H9 (cell line): ENCODE results near the gene TNPO3. TPM values are rescaled to one million over a fixed set of nuclear protein-coding genes. Genes with fewer than 3 reads are reported as not detected.
"Not testable (repeated sequence)": the region's sequence is repeated elsewhere in the genome, so short reads cannot be mapped to it uniquely, and the experiment has no call there.

ENCODE experiments used
- DNase-seq: peaks from one replicate; pipeline ENCODE4 v3.0.0-alpha.2; 2017
- H2AFZ ChIP-seq: one replicate; pipeline ENCODE4 v1.6.1; 2013; ENCODE audit warnings: mild to moderate bottlenecking, low read length, control low read depth, moderate library complexity
- H2AK5ac ChIP-seq: 2 replicates; pipeline ENCODE4 v1.6.1; 2013; ENCODE audit warnings: low read length, control low read depth, mixed read lengths; ENCODE audit not compliant: insufficient read length
- H2BK120ac ChIP-seq: one replicate; pipeline ENCODE4 v1.6.1; 2013; ENCODE audit warnings: low read depth, mild to moderate bottlenecking, low read length, control low read depth, inconsistent platforms; ENCODE audit not compliant: poor library complexity, severe bottlenecking
- H2BK12ac ChIP-seq: 2 replicates; pipeline ENCODE4 v1.6.1; 2013; ENCODE audit warnings: low read length, control low read depth, mixed read lengths, low read depth; ENCODE audit not compliant: insufficient read length
- H2BK15ac ChIP-seq: 2 replicates; pipeline ENCODE4 v1.6.1; 2013; ENCODE audit warnings: low read depth, low read length, control low read depth
- H2BK20ac ChIP-seq: one replicate; pipeline ENCODE4 v1.6.1; 2013; ENCODE audit warnings: low read depth, mild to moderate bottlenecking, low read length, control low read depth, inconsistent platforms; ENCODE audit not compliant: poor library complexity, severe bottlenecking
- H2BK5ac ChIP-seq: 2 replicates; pipeline ENCODE4 v1.6.1; 2013; ENCODE audit warnings: low read length, control low read depth, mixed read lengths; ENCODE audit not compliant: insufficient read length
- H3K14ac ChIP-seq: 2 replicates; pipeline ENCODE4 v1.6.1; 2013; ENCODE audit warnings: low read length, control low read depth; ENCODE audit not compliant: insufficient read depth
- H3K18ac ChIP-seq: 2 replicates; pipeline ENCODE4 v1.6.1; 2013; ENCODE audit warnings: low read depth, mild to moderate bottlenecking, mixed read lengths, low read length, control low read depth; ENCODE audit not compliant: insufficient read length
- H3K23ac ChIP-seq: 2 replicates; pipeline ENCODE4 v1.6.1; 2013; ENCODE audit warnings: low read length, control low read depth, mixed read lengths, low read depth; ENCODE audit not compliant: insufficient read length
- H3K23me2 ChIP-seq: 2 replicates; pipeline ENCODE4 v1.6.1; 2013; ENCODE audit warnings: low read depth, mild to moderate bottlenecking, mixed read lengths, low read length, control low read depth; ENCODE audit not compliant: insufficient read length, poor library complexity, severe bottlenecking
- H3K27ac ChIP-seq: 2 replicates; pipeline ENCODE4 v1.5.1; 2013; ENCODE audit warnings: low read length, control low read depth, mixed read lengths, low read depth; ENCODE audit not compliant: insufficient read length
- H3K27me3 ChIP-seq: 2 replicates; pipeline ENCODE4 v1.6.1; 2013; ENCODE audit warnings: low read length, control low read depth, inconsistent platforms; ENCODE audit not compliant: insufficient read depth
- H3K4ac ChIP-seq: 2 replicates; pipeline ENCODE4 v1.6.1; 2013; ENCODE audit warnings: low read depth, mild to moderate bottlenecking, control low read depth, inconsistent platforms, low read length, moderate library complexity
- H3K4me1 ChIP-seq: 2 replicates; pipeline ENCODE4 v1.6.1; 2013; ENCODE audit warnings: low read length, control low read depth, inconsistent platforms; ENCODE audit not compliant: insufficient read depth
- H3K4me2 ChIP-seq: 2 replicates; pipeline ENCODE4 v1.6.1; 2013; ENCODE audit warnings: low read length, control low read depth, mixed read lengths; ENCODE audit not compliant: insufficient read length, insufficient read depth
- H3K56ac ChIP-seq: 2 replicates; pipeline ENCODE4 v1.6.1; 2013; ENCODE audit warnings: low read depth, mild to moderate bottlenecking, mixed read lengths, low read length, control low read depth; ENCODE audit not compliant: insufficient read length
- H3K79me1 ChIP-seq: 2 replicates; pipeline ENCODE4 v1.6.1; 2013; ENCODE audit warnings: low read depth, mild to moderate bottlenecking, moderate library complexity, low read length, control low read depth, inconsistent platforms; ENCODE audit not compliant: insufficient read depth, poor library complexity, severe bottlenecking
- H3K79me2 ChIP-seq: 2 replicates; pipeline ENCODE4 v1.6.1; 2013; ENCODE audit warnings: low read length, control low read depth, inconsistent platforms; ENCODE audit not compliant: insufficient read depth
- H3K9ac ChIP-seq: 2 replicates; pipeline ENCODE4 v1.6.1; 2013; ENCODE audit warnings: low read length, control low read depth, mixed read lengths; ENCODE audit not compliant: insufficient read length; ENCODE audit errors: extremely low read depth
- H3K9me3 ChIP-seq: one replicate; pipeline ENCODE4 v1.6.1; 2013; ENCODE audit warnings: low read depth, low read length, inconsistent platforms; ENCODE audit not compliant: control insufficient read depth
- H3T11ph ChIP-seq: one replicate; pipeline ENCODE4 v1.6.1; 2013; ENCODE audit warnings: mild to moderate bottlenecking, low read length, control low read depth, inconsistent platforms
- H4K20me1 ChIP-seq: one replicate; pipeline ENCODE4 v1.6.1; 2013; ENCODE audit not compliant: control insufficient read depth, insufficient read length, insufficient read depth
- H4K5ac ChIP-seq: 2 replicates; pipeline ENCODE4 v1.6.1; 2013; ENCODE audit warnings: low read depth, mild to moderate bottlenecking, mixed read lengths, low read length, control low read depth; ENCODE audit not compliant: insufficient read length
- H4K8ac ChIP-seq: replicated peaks from 2 replicates; pipeline ENCODE4 v1.6.1; 2013; ENCODE audit warnings: low read length, control low read depth, mixed read lengths, low read depth; ENCODE audit not compliant: insufficient read length
- H4K91ac ChIP-seq: 2 replicates; pipeline ENCODE4 v1.6.1; 2013; ENCODE audit warnings: low read depth, mild to moderate bottlenecking, moderate library complexity, mixed read lengths, low read length, control low read depth; ENCODE audit not compliant: insufficient read length
- H3K27ac Mint-ChIP-seq, 3 experiments: 2 replicates in 2 of 3; 3 replicates in 1 of 3; pipeline ENCODE4 v1.8.0; 2020 to 2021; ENCODE audit warnings: mixed read lengths in 3 of 3, mild to moderate bottlenecking in 1 of 3, moderate library complexity in 1 of 3
- H3K27me3 Mint-ChIP-seq: 2 replicates; pipeline ENCODE4 v1.8.0; 2021; ENCODE audit warnings: low read depth, mild to moderate bottlenecking, moderate library complexity, mixed read lengths
- H3K36me3 Mint-ChIP-seq, 3 experiments: 2 replicates in 2 of 3; 3 replicates in 1 of 3; pipeline ENCODE4 v1.8.0; 2020 to 2021; ENCODE audit warnings: low read depth in 3 of 3, mixed read lengths in 3 of 3; ENCODE audit not compliant: insufficient read depth in 1 of 3
- H3K4me1 Mint-ChIP-seq, 2 experiments: 2 replicates each; pipeline ENCODE4 v1.8.0; 2020; ENCODE audit warnings: mixed read lengths in 2 of 2
- H3K4me3 Mint-ChIP-seq, 2 experiments: 2 replicates in 1 of 2; 3 replicates in 1 of 2; pipeline ENCODE4 v1.8.0; 2020 to 2021; ENCODE audit warnings: mild to moderate bottlenecking in 2 of 2, mixed read lengths in 2 of 2, moderate library complexity in 1 of 2
- H3K9me3 Mint-ChIP-seq, 2 experiments: 2 replicates in 1 of 2; 3 replicates in 1 of 2; pipeline ENCODE4 v1.8.0; 2020; ENCODE audit warnings: mild to moderate bottlenecking in 2 of 2, mixed read lengths in 2 of 2, moderate library complexity in 1 of 2
- WGBS: extraction: QIAGEN DNeasy Blood & Tissue Kit; methylation state at CpG from one replicate; pipeline ENCODE4 v1.1.7; 2013; ENCODE audit warnings: missing lambda C conversion rate, low lambda C conversion rate, mixed read lengths; ENCODE audit not compliant: insufficient read length; ENCODE audit errors: extremely low coverage; 5-methylcytosine and 5-hydroxymethylcytosine counted together
- total RNA-seq: library from RNA; stranded (reverse); gene quantifications from 2 replicates; pipeline ENCODE4 v1.2.1, GENCODE V29; 2021
- TF ChIP-seq, protein P1 (sequence below): fragments of 200-600 bp; sonication (generic); conservative IDR thresholded peaks from 3 replicates; pipeline ENCODE4 v1.8.0; 2021; ENCODE audit warnings: antibody characterized with exemption, mild to moderate bottlenecking

TNPO3 gene
- total RNA-seq, 1 experiment from 2014 or later, result 90.1 TPM

- H3K18ac ChIP-seq, result no peak overlapping the region
- H2BK20ac ChIP-seq, result no peak overlapping the region
- no peak overlapping the region for H2BK12ac ChIP-seq
- DNase-seq, result no peak
- no peak overlapping the region for H3K9ac ChIP-seq
- no CpG with 5 or more reads among the region's 1 CpG for WGBS
- no peak overlapping the region for H3K4ac ChIP-seq
- no peaks in the 10 kb centered on the region; the same call in none of the 2 replicates for H3K4me1 ChIP-seq
- no peaks in the 10 kb centered on the region for H3K9me3 ChIP-seq
- H3K14ac ChIP-seq, result no peak overlapping the region
- H3K4me2 ChIP-seq, result no peak overlapping the region
- Mint-ChIP-seq H3K27me3 (peaks cover 1% of the 10 kb centered on the region; the same call in 1 of the 2 replicates), H3K9me3 (peaks cover 0 to 2% of the 10 kb centered on the region in 2 experiments; a peak in 1 of 5 replicates), H3K4me1 (peaks cover 37 to 38% of the 10 kb centered on the region in 2 experiments), H3K36me3 (peaks cover 2 to 23% (median 20%) of the 10 kb centered on the region in 3 experiments; a peak in 6 of 7 replicates), H3K27ac (no peak overlapping the region), H3K4me3 (peak overlapping the region; percentile 91 to 98; a peak in 4 of 5 replicates)
- no peaks in the 10 kb centered on the region for H4K20me1 ChIP-seq
- H4K5ac ChIP-seq, result no peak overlapping the region
- no peak overlapping the region for H3K23ac ChIP-seq
- peaks cover 5% of the 10 kb centered on the region for H3K79me1 ChIP-seq
- no peak overlapping the region for H3K56ac ChIP-seq
- no peak overlapping the region for H2BK15ac ChIP-seq
- no peak overlapping the region for H4K8ac ChIP-seq
- H3K27me3 ChIP-seq, result no peaks in the 10 kb centered on the region
- H4K91ac ChIP-seq, result no peak overlapping the region
- H2BK5ac ChIP-seq, result no peak overlapping the region
- no peak overlapping the region for H2AFZ ChIP-seq
- TF ChIP-seq, protein P1, sequence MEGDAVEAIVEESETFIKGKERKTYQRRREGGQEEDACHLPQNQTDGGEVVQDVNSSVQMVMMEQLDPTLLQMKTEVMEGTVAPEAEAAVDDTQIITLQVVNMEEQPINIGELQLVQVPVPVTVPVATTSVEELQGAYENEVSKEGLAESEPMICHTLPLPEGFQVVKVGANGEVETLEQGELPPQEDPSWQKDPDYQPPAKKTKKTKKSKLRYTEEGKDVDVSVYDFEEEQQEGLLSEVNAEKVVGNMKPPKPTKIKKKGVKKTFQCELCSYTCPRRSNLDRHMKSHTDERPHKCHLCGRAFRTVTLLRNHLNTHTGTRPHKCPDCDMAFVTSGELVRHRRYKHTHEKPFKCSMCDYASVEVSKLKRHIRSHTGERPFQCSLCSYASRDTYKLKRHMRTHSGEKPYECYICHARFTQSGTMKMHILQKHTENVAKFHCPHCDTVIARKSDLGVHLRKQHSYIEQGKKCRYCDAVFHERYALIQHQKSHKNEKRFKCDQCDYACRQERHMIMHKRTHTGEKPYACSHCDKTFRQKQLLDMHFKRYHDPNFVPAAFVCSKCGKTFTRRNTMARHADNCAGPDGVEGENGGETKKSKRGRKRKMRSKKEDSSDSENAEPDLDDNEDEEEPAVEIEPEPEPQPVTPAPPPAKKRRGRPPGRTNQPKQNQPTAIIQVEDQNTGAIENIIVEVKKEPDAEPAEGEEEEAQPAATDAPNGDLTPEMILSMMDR, result no peak
- H3K27ac ChIP-seq, result no peak overlapping the region
- H3K23me2 ChIP-seq, result no peaks in the 10 kb centered on the region
- peaks cover 31% of the 10 kb centered on the region; the same call in 1 of the 2 replicates for H3K79me2 ChIP-seq
- H2BK120ac ChIP-seq, result no peak overlapping the region
- H2AK5ac ChIP-seq, result no peak overlapping the region
- no peak overlapping the region for H3T11ph ChIP-seq
Measured at GRCh38 chr7:129052441-129052840, 2.5 kb downstream of the TNPO3 start.

- H4K91ac ChIP-seq, H3K9me3 Mint-ChIP-seq, H2BK5ac ChIP-seq, H3K9me3 ChIP-seq, H4K5ac ChIP-seq, H2BK20ac ChIP-seq, H3K56ac ChIP-seq, H3K9ac ChIP-seq, H4K8ac ChIP-seq, H2BK12ac ChIP-seq, H3K79me1 ChIP-seq, H3K23ac ChIP-seq, H3K4me1 ChIP-seq, H3K27ac Mint-ChIP-seq, H3K23me2 ChIP-seq, H2BK15ac ChIP-seq, H3K27me3 Mint-ChIP-seq, DNase-seq, H3T11ph ChIP-seq, H3K14ac ChIP-seq, H3K18ac ChIP-seq, H2AFZ ChIP-seq, H3K4ac ChIP-seq, H3K27me3 ChIP-seq, H4K20me1 ChIP-seq, H3K4me2 ChIP-seq, H3K4me3 Mint-ChIP-seq, H3K27ac ChIP-seq, H2BK120ac ChIP-seq, H2AK5ac ChIP-seq: not testable (repeated sequence)
- H3K79me2 ChIP-seq, result peaks cover 32% of the 10 kb centered on the region; the same call in 1 of the 2 replicates
- no CpG with 5 or more reads among the region's 7 CpGs for WGBS
- H3K36me3 Mint-ChIP-seq, result peaks cover 2 to 23% (median 20%) of the 10 kb centered on the region in 3 experiments; a peak in 6 of 7 replicates
- peaks cover 40 to 41% of the 10 kb centered on the region in 2 experiments for H3K4me1 Mint-ChIP-seq
Measured at GRCh38 chr7:129051459-129051858, 3.5 kb downstream of the TNPO3 start.
